Ishikawa (cell line): Measurements from ENCODE around the gene ACHE.

Experiments
- CEBPB ChIP-seq: IDR thresholded peaks from 2 replicates; pipeline ENCODE4 v1.6.1; 2012
- CREB1 ChIP-seq: IDR thresholded peaks from 2 replicates; pipeline ENCODE4 v1.6.1; 2012; ENCODE audit warnings: low read depth
- EGR1 ChIP-seq: IDR thresholded peaks from 2 replicates; pipeline ENCODE4 v1.6.1; 2012
- EP300 ChIP-seq: IDR thresholded peaks from 2 replicates; pipeline ENCODE4 v1.6.1; 2012; ENCODE audit warnings: borderline replicate concordance
- FOXM1 ChIP-seq: IDR thresholded peaks from 2 replicates; pipeline ENCODE4 v1.6.1; 2012; ENCODE audit warnings: low read depth, borderline replicate concordance
- MAX ChIP-seq: IDR thresholded peaks from 2 replicates; pipeline ENCODE4 v1.6.1; 2012
- NFIC ChIP-seq: IDR thresholded peaks from 2 replicates; pipeline ENCODE4 v1.6.1; 2012
- RAD21 ChIP-seq: IDR thresholded peaks from 2 replicates; pipeline ENCODE4 v1.6.1; 2012; ENCODE audit warnings: low read depth
- REST ChIP-seq: IDR thresholded peaks from 2 replicates; pipeline ENCODE4 v1.6.1; 2012; ENCODE audit warnings: low read depth, mild to moderate bottlenecking
- TAF1 ChIP-seq: IDR thresholded peaks from 2 replicates; pipeline ENCODE4 v1.6.1; 2012; ENCODE audit warnings: low read depth, mild to moderate bottlenecking
- TCF12 ChIP-seq: IDR thresholded peaks from 2 replicates; pipeline ENCODE4 v1.6.1; 2012; ENCODE audit warnings: low read depth
- TEAD4 ChIP-seq: IDR thresholded peaks from 2 replicates; pipeline ENCODE4 v1.6.1; 2012
- USF1 ChIP-seq: IDR thresholded peaks from 2 replicates; pipeline ENCODE4 v1.6.1; 2012
- YY1 ChIP-seq: IDR thresholded peaks from 2 replicates; pipeline ENCODE4 v1.6.1; 2012; ENCODE audit warnings: low read depth
- ZBTB7A ChIP-seq: IDR thresholded peaks from 2 replicates; pipeline ENCODE4 v1.6.1; 2012; ENCODE audit warnings: low read depth

ACHE gene

GRCh38 chr7:100891568-100892247 is 4.0 kb downstream of the ACHE start:
- TF ChIP-seq NFIC: no peak
- TF ChIP-seq CEBPB: no peak
- TF ChIP-seq CREB1: no peak
- TF ChIP-seq ZBTB7A: no peak
- no peak for TF ChIP-seq RAD21
- no peak for TF ChIP-seq TAF1
- TF ChIP-seq MAX: no peak
- no peak for TF ChIP-seq EP300
- no peak for TF ChIP-seq TCF12
- no peak for TF ChIP-seq REST
- TF ChIP-seq TEAD4: no peak
- TF ChIP-seq YY1: no peak
- TF ChIP-seq EGR1: no peak
- TF ChIP-seq USF1: no peak

- TF ChIP-seq FOXM1 (no peak), ZBTB7A (peak; percentile 3; the same call in 1 of the 2 replicates), TCF12 (no peak), TAF1 (no peak; the same call in 1 of the 2 replicates), REST (no peak), EP300 (no peak), USF1 (no peak), RAD21 (no peak), YY1 (no peak)
These were observed 4.8 kb downstream of the ACHE start for GRCh38 chr7:100890653-100891567.

- 0 out of 2 replicates have a peak, but pooled peaks have one; percentile 1 for TF ChIP-seq REST
- no peak for TF ChIP-seq CEBPB
- no peak for TF ChIP-seq NFIC
- no peak for TF ChIP-seq EP300
- no peak for TF ChIP-seq RAD21
- TF ChIP-seq TCF12: no peak; the same call in 1 of the 2 replicates
- peak; percentile 96 for TF ChIP-seq MAX
- TF ChIP-seq YY1: peak; percentile 33; the same call in 1 of the 2 replicates
- no peak; the same call in 1 of the 2 replicates for TF ChIP-seq ZBTB7A
- TF ChIP-seq TEAD4: no peak
- TF ChIP-seq USF1: peak; percentile 52
- TF ChIP-seq FOXM1: no peak
- no peak for TF ChIP-seq CREB1
- TF ChIP-seq TAF1: no peak
- no peak for TF ChIP-seq EGR1
These were observed 6.5 kb downstream of the ACHE start, which contains the start of gene UFSP1 for GRCh38 chr7:100888988-100889750. UFSP1 (minus strand) TSS chr7:100889715; CDS start chr7:100889271, 444 bp downstream.
